Breast epithelium (tissue), 3 donors: ENCODE measurements around the gene CTSL.

Experiments used
- POLR2AphosphoS5 ChIP-seq, 3 donors: sonication (generic); formaldehyde crosslinking; IDR thresholded peaks; one replicate each; pipeline ENCODE4 v1.6.1; 2017; ENCODE audit warnings: antibody characterized with exemption in 3 of 3
- TF ChIP-seq, protein P1 (sequence below), 3 donors: fragments of 450-650 bp; IDR thresholded peaks; one replicate each; pipeline ENCODE4 v1.5.1; 2016 to 2017; ENCODE audit warnings: antibody characterized with exemption in 3 of 3, mild to moderate bottlenecking in 3 of 3, moderate library complexity in 3 of 3

- TF ChIP-seq, protein P1, sequence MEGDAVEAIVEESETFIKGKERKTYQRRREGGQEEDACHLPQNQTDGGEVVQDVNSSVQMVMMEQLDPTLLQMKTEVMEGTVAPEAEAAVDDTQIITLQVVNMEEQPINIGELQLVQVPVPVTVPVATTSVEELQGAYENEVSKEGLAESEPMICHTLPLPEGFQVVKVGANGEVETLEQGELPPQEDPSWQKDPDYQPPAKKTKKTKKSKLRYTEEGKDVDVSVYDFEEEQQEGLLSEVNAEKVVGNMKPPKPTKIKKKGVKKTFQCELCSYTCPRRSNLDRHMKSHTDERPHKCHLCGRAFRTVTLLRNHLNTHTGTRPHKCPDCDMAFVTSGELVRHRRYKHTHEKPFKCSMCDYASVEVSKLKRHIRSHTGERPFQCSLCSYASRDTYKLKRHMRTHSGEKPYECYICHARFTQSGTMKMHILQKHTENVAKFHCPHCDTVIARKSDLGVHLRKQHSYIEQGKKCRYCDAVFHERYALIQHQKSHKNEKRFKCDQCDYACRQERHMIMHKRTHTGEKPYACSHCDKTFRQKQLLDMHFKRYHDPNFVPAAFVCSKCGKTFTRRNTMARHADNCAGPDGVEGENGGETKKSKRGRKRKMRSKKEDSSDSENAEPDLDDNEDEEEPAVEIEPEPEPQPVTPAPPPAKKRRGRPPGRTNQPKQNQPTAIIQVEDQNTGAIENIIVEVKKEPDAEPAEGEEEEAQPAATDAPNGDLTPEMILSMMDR (IDR thresholded peaks at IDR 0.05), result no peak
- TF ChIP-seq POLR2AphosphoS5 (IDR thresholded peaks at IDR 0.05), result no peak
Observed at GRCh38 chr9:87710443-87710842, 15.5 kb upstream of the CTSL start.
